Caco-2 (cell line): ENCODE data around the gene SLCO4A1. TPM values are rescaled to one million over a fixed set of nuclear protein-coding genes. Genes with fewer than 3 reads are reported as not detected.

ENCODE experiments used
- BruUV-seq: library from RNA; stranded (reverse); fragments of 400-500 nt; replicated peaks from 2 replicates; lab custom pipeline; 2021; lab: Mats Ljungman, UMichigan
- CTCF ChIA-PET: fragments of 300-600 bp; sonication (Branson Sonifier 250); formaldehyde crosslinking; loops from one replicate; lab custom pipeline; 2022; ENCODE audit warnings: antibody characterized with exemption; lab: Charles Lee
- POLR2A ChIA-PET: fragments of 300-600 bp; sonication (Branson Sonifier 250); formaldehyde crosslinking; loops from one replicate; lab custom pipeline; 2022; ENCODE audit warnings: antibody characterized with exemption; lab: Charles Lee
- DNase-seq, 2 experiments: peaks; one replicate each; pipeline versions ENCODE4 v3.0.0 to v3.0.0-alpha.2; 2020 to 2022
- H3K27me3 ChIP-seq: replicated peaks from 2 replicates; pipeline ENCODE4 v1.6.0; 2011; ENCODE audit warnings: low read length; ENCODE audit not compliant: control insufficient read depth, insufficient read depth
- H3K36me3 ChIP-seq: 2 replicates; pipeline ENCODE4 v1.5.1; 2011; ENCODE audit warnings: low read length; ENCODE audit not compliant: control insufficient read depth, insufficient read depth
- H3K4me1 ChIP-seq: fragments of 250-450 bp; sonication (Bioruptor Pico); 2 replicates; pipeline ENCODE4 v1.5.1; 2020; ENCODE audit warnings: mild to moderate bottlenecking
- H3K4me3 ChIP-seq: 2 replicates; pipeline ENCODE4 v1.5.1; 2011; ENCODE audit warnings: low read depth, mild to moderate bottlenecking, control low read depth, low read length
- H3K9me3 ChIP-seq: fragments of 250-450 bp; sonication (Bioruptor Pico); 2 replicates; pipeline ENCODE4 v1.5.1; 2020; ENCODE audit warnings: mild to moderate bottlenecking, moderate library complexity
- H3K27ac Mint-ChIP-seq: one replicate; pipeline ENCODE4 v1.8.0; 2022; ENCODE audit warnings: mixed read lengths; ENCODE audit not compliant: unreplicated experiment
- H3K27me3 Mint-ChIP-seq: one replicate; pipeline ENCODE4 v1.8.0; 2022; ENCODE audit warnings: mixed read lengths; ENCODE audit not compliant: insufficient read depth, unreplicated experiment
- H3K36me3 Mint-ChIP-seq: one replicate; pipeline ENCODE4 v1.8.0; 2022; ENCODE audit warnings: mild to moderate bottlenecking, mixed read lengths; ENCODE audit not compliant: insufficient read depth, unreplicated experiment
- H3K4me1 Mint-ChIP-seq: one replicate; pipeline ENCODE4 v1.8.0; 2022; ENCODE audit warnings: low read depth, mixed read lengths; ENCODE audit not compliant: unreplicated experiment
- H3K4me3 Mint-ChIP-seq: one replicate; pipeline ENCODE4 v1.8.0; 2022; ENCODE audit warnings: mild to moderate bottlenecking, moderate library complexity, mixed read lengths; ENCODE audit not compliant: unreplicated experiment
- H3K9me3 Mint-ChIP-seq: one replicate; pipeline ENCODE4 v1.8.0; 2022; ENCODE audit warnings: mixed read lengths; ENCODE audit not compliant: unreplicated experiment
- intact Hi-C: fragments of 100-400 bp; cut with micrococcal nuclease; formaldehyde crosslinking; loops from one replicate; pipeline ENCODE4 v1.10.0; 2022; ENCODE audit not compliant: unreplicated experiment
- total RNA-seq: library from RNA; stranded (reverse); gene quantifications from 2 replicates; pipeline ENCODE4 v1.2.3, GENCODE V29; 2022
- TF ChIP-seq, protein P1 (sequence below), 2 experiments: fragments of 200-600 bp in 1 of 2; IDR thresholded peaks; 1 replicate in 1 of 2; 2 replicates in 1 of 2; pipeline versions ENCODE4 v1.5.1 to v1.8.0; 2011 to 2022; ENCODE audit warnings: antibody characterized with exemption in 1 of 2, control low read depth in 1 of 2, inconsistent platforms in 1 of 2, low read depth in 1 of 2, low read length in 1 of 2, mild to moderate bottlenecking in 1 of 2, moderate library complexity in 1 of 2; ENCODE audit not compliant: insufficient read depth in 1 of 2, severe bottlenecking in 1 of 2, unreplicated experiment in 1 of 2

SLCO4A1 gene
- total RNA-seq, 1 experiment from 2014 or later: 18.7 TPM

GRCh38 chr20:62609279-62609720 is 33.0 kb upstream of the SLCO4A1 start:
- no peaks in the 10 kb centered on the region for H3K27me3 Mint-ChIP-seq

GRCh38 chr20:62609811-62610757 is 32.2 kb upstream of the SLCO4A1 start:
- POLR2A ChIA-PET: interaction anchor here (0.6 kb wide), 1 partner anchor 73 kb away, joined by 4 read pairs; no protein-coding TSS in a partner anchor
- peaks cover 16% of the 10 kb centered on the region for H3K4me1 ChIP-seq
- H3K9me3 ChIP-seq: peaks cover 8% of the 10 kb centered on the region
- CTCF ChIA-PET: no interaction called here
- H3K27ac Mint-ChIP-seq: no peak overlapping the region
- no peak overlapping the region for H3K4me3 ChIP-seq
- H3K36me3 ChIP-seq: no peaks in the 10 kb centered on the region
- H3K27me3 Mint-ChIP-seq: no peaks in the 10 kb centered on the region
- no peaks in the 10 kb centered on the region for H3K27me3 ChIP-seq
- TF ChIP-seq, protein P1, sequence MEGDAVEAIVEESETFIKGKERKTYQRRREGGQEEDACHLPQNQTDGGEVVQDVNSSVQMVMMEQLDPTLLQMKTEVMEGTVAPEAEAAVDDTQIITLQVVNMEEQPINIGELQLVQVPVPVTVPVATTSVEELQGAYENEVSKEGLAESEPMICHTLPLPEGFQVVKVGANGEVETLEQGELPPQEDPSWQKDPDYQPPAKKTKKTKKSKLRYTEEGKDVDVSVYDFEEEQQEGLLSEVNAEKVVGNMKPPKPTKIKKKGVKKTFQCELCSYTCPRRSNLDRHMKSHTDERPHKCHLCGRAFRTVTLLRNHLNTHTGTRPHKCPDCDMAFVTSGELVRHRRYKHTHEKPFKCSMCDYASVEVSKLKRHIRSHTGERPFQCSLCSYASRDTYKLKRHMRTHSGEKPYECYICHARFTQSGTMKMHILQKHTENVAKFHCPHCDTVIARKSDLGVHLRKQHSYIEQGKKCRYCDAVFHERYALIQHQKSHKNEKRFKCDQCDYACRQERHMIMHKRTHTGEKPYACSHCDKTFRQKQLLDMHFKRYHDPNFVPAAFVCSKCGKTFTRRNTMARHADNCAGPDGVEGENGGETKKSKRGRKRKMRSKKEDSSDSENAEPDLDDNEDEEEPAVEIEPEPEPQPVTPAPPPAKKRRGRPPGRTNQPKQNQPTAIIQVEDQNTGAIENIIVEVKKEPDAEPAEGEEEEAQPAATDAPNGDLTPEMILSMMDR (IDR thresholded peaks at IDR 0.05; ENCODE audit: insufficient read depth in 1 of 2, low read depth in 1 of 2, low read length in 1 of 2, severe bottlenecking in 1 of 2, unreplicated experiment in 1 of 2): no peak
- intact Hi-C loops: no loop called here
- no peaks in the 10 kb centered on the region for H3K36me3 Mint-ChIP-seq
- no TSS peak for BruUV-seq
- H3K4me3 Mint-ChIP-seq: no peak overlapping the region
- peaks cover 7% of the 10 kb centered on the region for H3K4me1 Mint-ChIP-seq
- H3K9me3 Mint-ChIP-seq: peaks cover 10% of the 10 kb centered on the region
- no peak for DNase-seq

More at GRCh38 chr20:62609279-62609720, 33.0 kb upstream of the SLCO4A1 start:
- H3K4me1 ChIP-seq: peaks cover 16% of the 10 kb centered on the region
- intact Hi-C loops: no loop called here
- TF ChIP-seq, protein P1 (IDR thresholded peaks at IDR 0.05; ENCODE audit: insufficient read depth in 1 of 2, low read depth in 1 of 2, low read length in 1 of 2, severe bottlenecking in 1 of 2, unreplicated experiment in 1 of 2): no peak
- no peak overlapping the region for H3K4me3 ChIP-seq
- H3K36me3 Mint-ChIP-seq: no peaks in the 10 kb centered on the region
- H3K27ac Mint-ChIP-seq: no peak overlapping the region
- H3K4me3 Mint-ChIP-seq: no peak overlapping the region
- ChIA-PET POLR2A (no interaction called here), CTCF (no interaction called here)
- DNase-seq: no peak
- no TSS peak for BruUV-seq
- no peaks in the 10 kb centered on the region for H3K27me3 ChIP-seq
- peaks cover 7% of the 10 kb centered on the region for H3K4me1 Mint-ChIP-seq
- H3K9me3 Mint-ChIP-seq: peaks cover 10% of the 10 kb centered on the region
- H3K36me3 ChIP-seq: no peaks in the 10 kb centered on the region
- peaks cover 8% of the 10 kb centered on the region for H3K9me3 ChIP-seq

- CTCF ChIA-PET: no interaction called here
- H3K27me3 Mint-ChIP-seq: no peaks in the 10 kb centered on the region
These were observed 31.3 kb upstream of the SLCO4A1 start for GRCh38 chr20:62611012-62611411.

More at GRCh38 chr20:62611012-62611411, 31.3 kb upstream of the SLCO4A1 start:
- Mint-ChIP-seq H3K4me3 (no peak overlapping the region), H3K27ac (no peak overlapping the region), H3K4me1 (peaks cover 6% of the 10 kb centered on the region), H3K9me3 (peaks cover 10% of the 10 kb centered on the region), H3K36me3 (no peaks in the 10 kb centered on the region)
- no peaks in the 10 kb centered on the region for H3K36me3 ChIP-seq
- TF ChIP-seq, protein P1 (IDR thresholded peaks at IDR 0.05; ENCODE audit: insufficient read depth in 1 of 2, low read depth in 1 of 2, low read length in 1 of 2, severe bottlenecking in 1 of 2, unreplicated experiment in 1 of 2): no peak
- intact Hi-C loops: no loop called here
- POLR2A ChIA-PET: interaction anchor here (0.6 kb wide), 1 partner anchor 74 kb away, joined by 4 read pairs; no protein-coding TSS in a partner anchor
- no peak overlapping the region for H3K4me3 ChIP-seq
- peaks cover 14% of the 10 kb centered on the region for H3K4me1 ChIP-seq
- DNase-seq: no peak
- no TSS peak for BruUV-seq
- H3K9me3 ChIP-seq: peaks cover 8% of the 10 kb centered on the region
- H3K27me3 ChIP-seq: no peaks in the 10 kb centered on the region
